HG02981 (cell line): Measurements from ENCODE around the gene OLFM3.

Source experiments
- ATAC-seq: cut with Tn5 transposase; IDR thresholded peaks from one replicate; pipeline ENCODE4 v1.9.1; 2021; ENCODE audit warnings: mild to moderate bottlenecking, moderate library complexity; ENCODE audit not compliant: unreplicated experiment

The OLFM3 gene

GRCh38 chr1:101852936-101853335 lies 143.8 kb downstream of the OLFM3 start:
- ATAC-seq, result no peak

- ATAC-seq, result no peak
Measured at GRCh38 chr1:101849356-101849755, 147.4 kb downstream of the OLFM3 start.

GRCh38 chr1:101847626-101848025 lies 149.1 kb downstream of the OLFM3 start:
- no peak for ATAC-seq

- ATAC-seq, result no peak
Measured at GRCh38 chr1:101846820-101847219, 149.9 kb downstream of the OLFM3 start.

- ATAC-seq, result no peak
Measured at GRCh38 chr1:101843160-101843559, 153.6 kb downstream of the OLFM3 start.

GRCh38 chr1:101841824-101842223 lies 154.9 kb downstream of the OLFM3 start:
- no peak for ATAC-seq

GRCh38 chr1:101835988-101836387 lies 160.7 kb downstream of the OLFM3 start:
- no peak for ATAC-seq

GRCh38 chr1:101833312-101833711 lies 163.4 kb downstream of the OLFM3 start:
- ATAC-seq, result no peak

- no peak for ATAC-seq
Measured at GRCh38 chr1:101826416-101826815, 170.3 kb downstream of the OLFM3 start.

- ATAC-seq, result no peak
Measured at GRCh38 chr1:101820071-101820470, 176.7 kb downstream of the OLFM3 start.

GRCh38 chr1:101816262-101816661 lies 180.5 kb downstream of the OLFM3 start:
- no peak for ATAC-seq

GRCh38 chr1:101798417-101798816 lies 198.3 kb downstream of the OLFM3 start:
- ATAC-seq, result no peak

GRCh38 chr1:101797722-101798121 lies 199.0 kb downstream of the OLFM3 start:
- ATAC-seq, result no peak

- no peak for ATAC-seq
Measured at GRCh38 chr1:101781201-101781831, 215.4 kb downstream of the OLFM3 start.

- peak; percentile 86 for ATAC-seq
Measured at GRCh38 chr1:101769520-101769919, 227.2 kb downstream of the OLFM3 start.

- no peak for ATAC-seq
Measured at GRCh38 chr1:101757985-101758384, 238.7 kb downstream of the OLFM3 start.

GRCh38 chr1:101756411-101756810 lies 240.3 kb downstream of the OLFM3 start:
- no peak for ATAC-seq
